GM12878 (cell line): Measurements from ENCODE around the gene PKD1. TPM values are rescaled to one million over a fixed set of nuclear protein-coding genes. Genes with fewer than 3 reads are reported as not detected.
A peak's percentile ranks its signal among the peaks of the same experiment; 100 is the strongest.

Source experiments
- ATAC-seq: fragments of 200-7000 bp; cut with Tn5 transposase; 3 replicates; pipeline ENCODE4 v1.9.1; 2020; ENCODE audit warnings: mild to moderate bottlenecking, moderate library complexity
- BruUV-seq: library from RNA; stranded (reverse); fragments of 400-500 nt; replicated peaks from 2 replicates; lab custom pipeline; 2021; lab: Mats Ljungman, UMichigan
- CTCF ChIA-PET: fragments of 300-600 bp; sonication (Branson Sonifier 250); formaldehyde crosslinking; extraction: SDS; loops from one replicate; lab custom pipeline; 2021; ENCODE audit warnings: inconsistent platforms; lab: Yijun Ruan, JAX
- POLR2A ChIA-PET: fragments of 350-600 bp; formaldehyde crosslinking; extraction: SDS; loops from one replicate; lab custom pipeline; 2021; ENCODE audit warnings: inconsistent platforms; lab: Charles Lee
- RAD21 ChIA-PET: fragments of 300-600 bp; sonication (Branson Sonifier 250); formaldehyde crosslinking; loops from one replicate; lab custom pipeline; 2023; ENCODE audit warnings: antibody characterized with exemption; ENCODE audit not compliant: unreplicated experiment; lab: Charles Lee
- SMC1A ChIA-PET: fragments of 300-600 bp; sonication (Branson Sonifier 250); formaldehyde crosslinking; loops from one replicate; lab custom pipeline; 2023; ENCODE audit not compliant: unreplicated experiment, uncharacterized antibody; lab: Charles Lee
- DNase-seq: peaks from one replicate; pipeline ENCODE4 v3.0.0-alpha.2; 2011; ENCODE audit warnings: low read depth, low spot score
- FAIRE-seq: peaks from 3 replicates; lab custom pipeline; 2011; peaks lifted over from hg19 to GRCh38; lab: Jason Lieb, UNC
- H2AFZ ChIP-seq: 2 replicates; pipeline ENCODE4 v1.6.0; 2011; ENCODE audit warnings: low read depth, low read length, control low read depth; ENCODE audit not compliant: control insufficient read depth
- H3K27ac ChIP-seq: 2 replicates; pipeline ENCODE4 v1.5.1; 2011; ENCODE audit warnings: control low read depth; ENCODE audit not compliant: control insufficient read depth, insufficient read depth
- H3K27me3 ChIP-seq, 2 experiments: replicated peaks in 1 of 2; 2 replicates each; pipeline versions ENCODE4 v1.6.0 to v1.6.1; 2011; ENCODE audit warnings: low read length in 1 of 2; ENCODE audit not compliant: control insufficient read depth in 2 of 2, insufficient read depth in 2 of 2
- H3K36me3 ChIP-seq, 2 experiments: 2 replicates each; pipeline ENCODE4 v1.5.1; 2011; ENCODE audit warnings: low read length in 1 of 2; ENCODE audit not compliant: control insufficient read depth in 2 of 2, insufficient read depth in 2 of 2
- H3K4me1 ChIP-seq: 2 replicates; pipeline ENCODE4 v1.6.1; 2011; ENCODE audit warnings: mild to moderate bottlenecking, low read length, moderate library complexity, mixed read lengths; ENCODE audit not compliant: control insufficient read depth, insufficient read depth
- H3K4me2 ChIP-seq: 2 replicates; pipeline ENCODE4 v1.6.0; 2011; ENCODE audit warnings: control low read depth; ENCODE audit not compliant: control insufficient read depth, insufficient read depth
- H3K4me3 ChIP-seq: fragments of 200-600 bp; sonication (generic); 2 replicates; pipeline ENCODE4 v1.5.1; 2016
- H3K79me2 ChIP-seq: 2 replicates; pipeline ENCODE4 v1.6.0; 2011; ENCODE audit warnings: low read length; ENCODE audit not compliant: control insufficient read depth, insufficient read depth
- H3K9ac ChIP-seq: 2 replicates; pipeline ENCODE4 v1.8.0; 2011; ENCODE audit warnings: low read length, control low read depth, mixed read lengths; ENCODE audit not compliant: control insufficient read depth, insufficient read depth
- H3K9me3 ChIP-seq: replicated peaks from 3 replicates; pipeline ENCODE4 v1.5.1; 2011; ENCODE audit warnings: mild to moderate bottlenecking, low read length; ENCODE audit not compliant: control insufficient read depth, insufficient read depth
- H4K20me1 ChIP-seq: 2 replicates; pipeline ENCODE4 v1.6.0; 2011; ENCODE audit not compliant: control insufficient read depth, insufficient read depth
- ATF7 ChIP-seq: fragments of 450-650 bp; IDR thresholded peaks from 2 replicates; pipeline ENCODE4 v1.6.1; 2016; ENCODE audit warnings: low read depth, mild to moderate bottlenecking
- BHLHE40 ChIP-seq, 2 experiments: fragments of 450-650 bp in 1 of 2; IDR thresholded peaks; 2 replicates each; pipeline ENCODE4 v1.6.1; 2011 to 2017; ENCODE audit warnings: low read depth in 2 of 2, borderline replicate concordance in 1 of 2, improper control_type of control experiment in 1 of 2, low read length in 1 of 2, mild to moderate bottlenecking in 1 of 2
- CHD4 ChIP-seq: fragments of 200-600 bp; sonication (generic); IDR thresholded peaks from 2 replicates; pipeline ENCODE4 v1.6.1; 2016; ENCODE audit warnings: mild to moderate bottlenecking
- NBN ChIP-seq: fragments of 450-650 bp; IDR thresholded peaks from 2 replicates; pipeline ENCODE4 v1.6.1; 2016
- POLR2A ChIP-seq: IDR thresholded peaks from 2 replicates; pipeline ENCODE4 v1.6.1; 2011; ENCODE audit warnings: low read depth, mild to moderate bottlenecking, low read length
- RUNX3 ChIP-seq: IDR thresholded peaks from 2 replicates; pipeline ENCODE4 v1.6.1; 2012; ENCODE audit warnings: low read length, inconsistent platforms
- SMAD5 ChIP-seq: IDR thresholded peaks from 2 replicates; pipeline ENCODE4 v1.6.1; 2016; ENCODE audit warnings: antibody characterized with exemption, low read depth
- SMC3 ChIP-seq: IDR thresholded peaks from 2 replicates; pipeline ENCODE4 v1.6.1; 2011; ENCODE audit warnings: low read length, improper control_type of control experiment, borderline replicate concordance
- SREBF2 ChIP-seq: IDR thresholded peaks from 2 replicates; pipeline ENCODE4 v1.6.1; 2012; ENCODE audit warnings: mild to moderate bottlenecking, low read length
- YBX1 ChIP-seq: fragments of 450-650 bp; IDR thresholded peaks from 2 replicates; pipeline ENCODE4 v1.6.1; 2016; ENCODE audit warnings: antibody characterized with exemption
- ZNF217 ChIP-seq: fragments of 450-650 bp; IDR thresholded peaks from 2 replicates; pipeline ENCODE4 v1.6.1; 2017; ENCODE audit warnings: antibody characterized with exemption, mild to moderate bottlenecking
- ZNF384 ChIP-seq: IDR thresholded peaks from 2 replicates; pipeline ENCODE4 v1.6.1; 2012; ENCODE audit warnings: low read depth, mild to moderate bottlenecking, low read length, improper control_type of control experiment, borderline replicate concordance
- ZSCAN29 ChIP-seq: fragments of 450-650 bp; IDR thresholded peaks from 2 replicates; pipeline ENCODE4 v1.6.1; 2017; ENCODE audit warnings: mild to moderate bottlenecking, moderate library complexity
- WGBS: methylation state at CpG from one replicate; pipeline ENCODE4 v1.1.6; 2016; ENCODE audit warnings: low lambda C conversion rate; ENCODE audit not compliant: insufficient replicate concordance, insufficient coverage; ENCODE audit errors: missing lambda C conversion rate; 5-methylcytosine and 5-hydroxymethylcytosine counted together
- in situ Hi-C: fragments of 300-500 bp; cut with MboI; formaldehyde crosslinking; loops from 9 replicates; pipeline ENCODE4 v1.14.3; 2018; ENCODE audit warnings: mixed read lengths
- intact Hi-C: fragments of 100-400 bp; cut with micrococcal nuclease; formaldehyde crosslinking; loops from one replicate; pipeline ENCODE4 v1.14.2; 2022; ENCODE audit not compliant: unreplicated experiment
- polyA plus RNA-seq, 11 experiments: library from polyadenylated mRNA; depleted of rRNA in 4 of 11; unstranded in 6 of 11; stranded (reverse) in 5 of 11; fragments of >200 nt; fragmentation: Nextera tagmentation in 4 of 11; fragmentation: Illumina TruSeq in 1 of 11; extraction: Ambion mirVana in 4 of 11; extraction: Trizol in 1 of 11; gene quantifications; 1 replicate in 1 of 11; 2 replicates in 10 of 11; pipeline versions ENCODE4 v1.2.1 to v1.2.3, GENCODE V29; 2011 to 2016; ENCODE audit warnings: inconsistent platforms in 2 of 11, missing spikeins in 2 of 11, low read depth in 1 of 11
- total RNA-seq, 4 experiments: library from RNA; depleted of rRNA in 3 of 4; stranded (reverse); fragments of >200 nt in 3 of 4; fragmentation: Illumina TruSeq in 1 of 4; extraction: Trizol in 1 of 4; gene quantifications; 2 replicates each; pipeline versions ENCODE4 v1.2.1 to v1.2.3, GENCODE V29; 2013 to 2021

The PKD1 gene
- total and polyA plus RNA-seq, 10 of the 15 experiments (the other 5 are each of a cell fraction or from before 2014, with no cell fraction given), result 0.11 to 62.0 (median 6.1) TPM

DNA sequence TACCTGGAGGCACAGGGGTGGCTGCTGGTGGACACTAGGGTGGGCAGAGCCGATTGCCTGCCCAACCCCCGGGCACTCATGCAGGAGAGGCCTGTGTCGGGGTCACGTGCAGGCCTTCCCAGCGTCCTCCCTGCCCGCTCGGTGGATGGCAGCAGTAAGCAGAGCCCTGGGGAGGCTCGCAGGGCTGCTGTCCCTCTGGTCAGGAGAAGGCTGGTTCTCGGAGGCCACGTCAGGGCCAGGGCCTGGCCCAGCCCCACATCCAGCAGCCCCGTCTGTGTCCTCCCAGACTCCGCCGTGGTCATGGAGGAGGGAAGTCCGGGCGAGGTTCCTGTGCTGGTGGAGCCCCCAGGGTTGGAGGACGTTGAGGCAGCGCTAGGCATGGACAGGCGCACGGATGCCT is 52.3 kb downstream of the PKD1 start:
- H3K4me1 ChIP-seq, result no peaks in the 10 kb centered on the region
- H3K9me3 ChIP-seq, result no peaks in the 10 kb centered on the region
- BruUV-seq, result no TSS peak
- TF ChIP-seq SMC3 (no peak), ZNF217 (no peak), POLR2A (0 out of 2 replicates have a peak, but pooled peaks have one; percentile 4), BHLHE40 (IDR thresholded peaks at IDR 0.05; ENCODE audit: borderline replicate concordance in 1 of 2, low read depth in 2 of 2, low read length in 1 of 2) (peak in 1 of 2 experiments; percentile 51; a peak in 1 of 4 replicates), NBN (no peak)
- H3K36me3 ChIP-seq, result peaks cover 0 to 2% of the 10 kb centered on the region in 2 experiments; a peak in 3 of 4 replicates
- no peak overlapping the region for H2AFZ ChIP-seq
- FAIRE-seq, result no peak
- ChIA-PET POLR2A (no interaction called here), RAD21 (no interaction called here), CTCF (interaction anchor here (1.1 kb wide), 1 partner anchor 57 kb away, joined by 3 read pairs; no protein-coding TSS in a partner anchor), SMC1A (no interaction called here)
- no peak for ATAC-seq
- H3K79me2 ChIP-seq, result no peaks in the 10 kb centered on the region
- 90% methylated on average over 19 of the region's 19 CpGs for WGBS
- H4K20me1 ChIP-seq, result no peaks in the 10 kb centered on the region
- no peak for DNase-seq
- intact Hi-C loops (no loop called here), in situ Hi-C loops (loop anchor here (10.0 kb wide), 1 partner anchor 61 kb away; the partner anchor contains the start of gene RAB26)
- H3K27ac ChIP-seq, result no peak overlapping the region
- no peak overlapping the region for H3K4me2 ChIP-seq
- H3K4me3 ChIP-seq, result no peak overlapping the region
- H3K9ac ChIP-seq, result no peak overlapping the region
- H3K27me3 ChIP-seq, result no peaks in the 10 kb centered on the region

DNA sequence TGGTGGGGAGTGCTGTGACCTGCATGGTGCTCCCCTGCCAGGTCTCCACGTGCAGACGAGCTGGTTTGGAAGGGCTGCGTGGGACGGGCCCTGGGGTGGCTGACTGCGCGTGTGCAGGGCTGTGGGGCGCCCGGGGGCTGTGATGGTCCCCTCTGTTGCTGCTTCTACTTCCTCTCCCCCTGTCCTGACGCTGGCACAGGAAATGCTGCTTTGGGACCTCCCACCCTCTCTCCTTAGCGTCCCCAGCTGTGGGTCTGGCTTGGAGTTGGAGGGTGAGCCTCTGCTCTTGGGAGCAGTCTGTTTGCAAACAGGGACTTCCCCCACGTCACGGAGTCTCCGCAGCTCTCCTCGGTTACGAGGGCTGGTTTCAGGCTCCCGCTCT is 52.7 kb downstream of the PKD1 start:
- peak; percentile 31; the same call in 2 of the 3 replicates for ATAC-seq
- Histone ChIP-seq H3K4me2 (no peak overlapping the region), H4K20me1 (no peaks in the 10 kb centered on the region), H3K9ac (no peak overlapping the region), H3K27me3 (no peaks in the 10 kb centered on the region), H2AFZ (no peak overlapping the region), H3K79me2 (no peaks in the 10 kb centered on the region), H3K4me3 (no peak overlapping the region), H3K27ac (no peak overlapping the region), H3K36me3 (peaks cover 0 to 2% of the 10 kb centered on the region in 2 experiments; a peak in 3 of 4 replicates), H3K4me1 (no peaks in the 10 kb centered on the region), H3K9me3 (no peaks in the 10 kb centered on the region)
- ChIA-PET POLR2A (no interaction called here), RAD21 (no interaction called here), SMC1A (no interaction called here), CTCF (interaction anchor here (1.1 kb wide), 1 partner anchor 58 kb away, joined by 3 read pairs; no protein-coding TSS in a partner anchor)
- DNase-seq, result no peak
- no peak for FAIRE-seq
- intact Hi-C loops, result no loop called here
- in situ Hi-C loops, result loop anchor here (10.0 kb wide), 1 partner anchor 62 kb away; the partner anchor contains the start of gene RAB26
- BruUV-seq, result no TSS peak
- 85% methylated on average over 16 of the region's 16 CpGs for WGBS
- TF ChIP-seq SREBF2 (no peak), ZSCAN29 (no peak), SMAD5 (no peak), RUNX3 (no peak), YBX1 (no peak), ZNF384 (no peak), CHD4 (no peak), BHLHE40 (IDR thresholded peaks at IDR 0.05; ENCODE audit: borderline replicate concordance in 1 of 2, low read depth in 2 of 2, low read length in 1 of 2) (no peak), ATF7 (no peak)
